Panc1 (cell line): ENCODE data around the gene NPHP4. TPM values are rescaled to one million over a fixed set of nuclear protein-coding genes. Genes with fewer than 3 reads are reported as not detected.

ENCODE experiments used
- ATAC-seq: fragments of 200-7000 bp; cut with Tn5 transposase; 2 replicates; pipeline ENCODE4 v1.9.1; 2020; ENCODE audit warnings: mild to moderate bottlenecking, moderate library complexity
- BruUV-seq: library from RNA; stranded (reverse); fragments of 400-500 nt; replicated peaks from 2 replicates; lab custom pipeline; 2021; lab: Mats Ljungman, UMichigan
- CTCF ChIA-PET: fragments of 300-600 bp; sonication (Branson Sonifier 250); formaldehyde crosslinking; loops from one replicate; lab custom pipeline; 2022; ENCODE audit warnings: antibody characterized with exemption; lab: Charles Lee
- POLR2A ChIA-PET: fragments of 300-600 bp; sonication (Branson Sonifier 250); formaldehyde crosslinking; loops from one replicate; lab custom pipeline; 2022; ENCODE audit warnings: antibody characterized with exemption; lab: Charles Lee
- DNase-seq: peaks from one replicate; pipeline ENCODE4 v3.0.0-alpha.2; 2010; ENCODE audit warnings: low read depth, low spot score
- H3K27ac ChIP-seq: 2 replicates; pipeline ENCODE4 v1.5.1; 2011; ENCODE audit warnings: mild to moderate bottlenecking, low read length, inconsistent platforms
- H3K27me3 ChIP-seq: fragments of 200-500 bp; sonication (Bioruptor generic); 2 replicates; pipeline ENCODE4 v1.6.0; 2014; ENCODE audit warnings: low read length, inconsistent platforms; ENCODE audit not compliant: control insufficient read depth, insufficient read depth
- H3K36me3 ChIP-seq: fragments of 200-500 bp; sonication (Bioruptor generic); 2 replicates; pipeline ENCODE4 v1.5.1; 2014; ENCODE audit warnings: inconsistent platforms, mild to moderate bottlenecking, low read length, moderate library complexity; ENCODE audit not compliant: control insufficient read depth, insufficient read depth
- H3K4me1 ChIP-seq: 2 replicates; pipeline ENCODE4 v1.5.1; 2011; ENCODE audit warnings: inconsistent platforms, mild to moderate bottlenecking, low read length, moderate library complexity; ENCODE audit not compliant: control insufficient read depth, insufficient read depth
- H3K4me3 ChIP-seq, 2 experiments: 2 replicates each; pipeline ENCODE4 v1.5.1; 2011 to 2012; ENCODE audit warnings: low read depth in 2 of 2, low read length in 2 of 2, mild to moderate bottlenecking in 2 of 2, inconsistent platforms in 1 of 2, moderate library complexity in 1 of 2
- H3K9me3 ChIP-seq: fragments of 200-500 bp; sonication (Bioruptor generic); 2 replicates; pipeline ENCODE4 v1.5.1; 2014; ENCODE audit warnings: low read depth, mild to moderate bottlenecking, inconsistent platforms, low read length, moderate library complexity; ENCODE audit not compliant: control insufficient read depth, insufficient read depth
- POLR2AphosphoS5 ChIP-seq: IDR thresholded peaks from 2 replicates; pipeline ENCODE4 v1.6.1; 2012; ENCODE audit warnings: mild to moderate bottlenecking, low read depth, low read length, moderate library complexity
- SIN3A ChIP-seq: IDR thresholded peaks from 2 replicates; pipeline ENCODE4 v1.6.1; 2012; ENCODE audit warnings: low read depth, mild to moderate bottlenecking, low read length, moderate library complexity, borderline replicate concordance; ENCODE audit not compliant: insufficient read depth
- TCF7L2 ChIP-seq: IDR thresholded peaks from 2 replicates; pipeline ENCODE4 v1.6.1; 2011; ENCODE audit warnings: mild to moderate bottlenecking, low read depth, low read length, inconsistent platforms
- in situ Hi-C: cut with HindIII; loops from 2 replicates; pipeline ENCODE4 v1.10.0; 2016; ENCODE audit warnings: low sequenced_read_pairs, low pct_unique_long_range_greater_than_20kb
- intact Hi-C: fragments of 100-400 bp; cut with micrococcal nuclease; formaldehyde crosslinking; loops from one replicate; pipeline ENCODE4 v1.10.0; 2022; ENCODE audit not compliant: unreplicated experiment
- total RNA-seq: library from RNA; stranded (reverse); gene quantifications from one replicate; pipeline ENCODE4 v1.2.1, GENCODE V29; 2021; ENCODE audit not compliant: unreplicated experiment
- TF ChIP-seq, protein P1 (sequence below): fragments of 450-650 bp; IDR thresholded peaks from 2 replicates; pipeline ENCODE4 v1.5.1; 2017; ENCODE audit warnings: mild to moderate bottlenecking
- TF ChIP-seq, protein P2 (sequence below), 2 experiments: IDR thresholded peaks; 2 replicates each; pipeline ENCODE4 v1.6.1; 2011 to 2012; ENCODE audit warnings: low read depth in 2 of 2, control low read depth in 1 of 2, low read length in 1 of 2, mild to moderate bottlenecking in 1 of 2, moderate library complexity in 1 of 2; ENCODE audit not compliant: insufficient read depth in 1 of 2

Gene NPHP4
- total RNA-seq, 1 experiment from 2014 or later: 20.1 TPM

DNA sequence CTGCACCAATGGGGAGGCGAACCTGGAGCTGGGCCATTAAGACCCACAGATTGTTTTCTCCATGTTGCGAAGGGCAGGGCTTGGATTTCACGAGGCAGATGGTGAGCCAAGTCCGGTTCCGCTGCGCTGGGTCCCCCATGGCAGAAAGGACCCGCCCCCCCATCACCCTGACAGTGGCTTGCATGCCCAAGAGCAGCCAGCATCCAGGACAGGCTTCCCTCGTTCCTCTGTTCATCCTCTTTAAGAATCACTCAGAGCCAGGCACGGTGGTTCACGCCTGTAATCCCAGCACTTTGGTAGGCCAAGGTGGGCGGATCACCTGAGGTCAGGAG lies 15.8 kb upstream of the NPHP4 start:
- Histone ChIP-seq H3K9me3 (no peaks in the 10 kb centered on the region), H3K27me3 (no peaks in the 10 kb centered on the region), H3K36me3 (no peaks in the 10 kb centered on the region), H3K27ac (no peak overlapping the region), H3K4me1 (no peaks in the 10 kb centered on the region), H3K4me3 (no peak overlapping the region)
- CTCF ChIA-PET: no interaction called here
- no peak for DNase-seq
- TF ChIP-seq, protein P1, sequence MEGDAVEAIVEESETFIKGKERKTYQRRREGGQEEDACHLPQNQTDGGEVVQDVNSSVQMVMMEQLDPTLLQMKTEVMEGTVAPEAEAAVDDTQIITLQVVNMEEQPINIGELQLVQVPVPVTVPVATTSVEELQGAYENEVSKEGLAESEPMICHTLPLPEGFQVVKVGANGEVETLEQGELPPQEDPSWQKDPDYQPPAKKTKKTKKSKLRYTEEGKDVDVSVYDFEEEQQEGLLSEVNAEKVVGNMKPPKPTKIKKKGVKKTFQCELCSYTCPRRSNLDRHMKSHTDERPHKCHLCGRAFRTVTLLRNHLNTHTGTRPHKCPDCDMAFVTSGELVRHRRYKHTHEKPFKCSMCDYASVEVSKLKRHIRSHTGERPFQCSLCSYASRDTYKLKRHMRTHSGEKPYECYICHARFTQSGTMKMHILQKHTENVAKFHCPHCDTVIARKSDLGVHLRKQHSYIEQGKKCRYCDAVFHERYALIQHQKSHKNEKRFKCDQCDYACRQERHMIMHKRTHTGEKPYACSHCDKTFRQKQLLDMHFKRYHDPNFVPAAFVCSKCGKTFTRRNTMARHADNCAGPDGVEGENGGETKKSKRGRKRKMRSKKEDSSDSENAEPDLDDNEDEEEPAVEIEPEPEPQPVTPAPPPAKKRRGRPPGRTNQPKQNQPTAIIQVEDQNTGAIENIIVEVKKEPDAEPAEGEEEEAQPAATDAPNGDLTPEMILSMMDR: no peak
- TF ChIP-seq, protein P2, sequence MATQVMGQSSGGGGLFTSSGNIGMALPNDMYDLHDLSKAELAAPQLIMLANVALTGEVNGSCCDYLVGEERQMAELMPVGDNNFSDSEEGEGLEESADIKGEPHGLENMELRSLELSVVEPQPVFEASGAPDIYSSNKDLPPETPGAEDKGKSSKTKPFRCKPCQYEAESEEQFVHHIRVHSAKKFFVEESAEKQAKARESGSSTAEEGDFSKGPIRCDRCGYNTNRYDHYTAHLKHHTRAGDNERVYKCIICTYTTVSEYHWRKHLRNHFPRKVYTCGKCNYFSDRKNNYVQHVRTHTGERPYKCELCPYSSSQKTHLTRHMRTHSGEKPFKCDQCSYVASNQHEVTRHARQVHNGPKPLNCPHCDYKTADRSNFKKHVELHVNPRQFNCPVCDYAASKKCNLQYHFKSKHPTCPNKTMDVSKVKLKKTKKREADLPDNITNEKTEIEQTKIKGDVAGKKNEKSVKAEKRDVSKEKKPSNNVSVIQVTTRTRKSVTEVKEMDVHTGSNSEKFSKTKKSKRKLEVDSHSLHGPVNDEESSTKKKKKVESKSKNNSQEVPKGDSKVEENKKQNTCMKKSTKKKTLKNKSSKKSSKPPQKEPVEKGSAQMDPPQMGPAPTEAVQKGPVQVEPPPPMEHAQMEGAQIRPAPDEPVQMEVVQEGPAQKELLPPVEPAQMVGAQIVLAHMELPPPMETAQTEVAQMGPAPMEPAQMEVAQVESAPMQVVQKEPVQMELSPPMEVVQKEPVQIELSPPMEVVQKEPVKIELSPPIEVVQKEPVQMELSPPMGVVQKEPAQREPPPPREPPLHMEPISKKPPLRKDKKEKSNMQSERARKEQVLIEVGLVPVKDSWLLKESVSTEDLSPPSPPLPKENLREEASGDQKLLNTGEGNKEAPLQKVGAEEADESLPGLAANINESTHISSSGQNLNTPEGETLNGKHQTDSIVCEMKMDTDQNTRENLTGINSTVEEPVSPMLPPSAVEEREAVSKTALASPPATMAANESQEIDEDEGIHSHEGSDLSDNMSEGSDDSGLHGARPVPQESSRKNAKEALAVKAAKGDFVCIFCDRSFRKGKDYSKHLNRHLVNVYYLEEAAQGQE (IDR thresholded peaks at IDR 0.05; ENCODE audit: insufficient read depth in 1 of 2, low read depth in 2 of 2, low read length in 1 of 2): no peak
- TF ChIP-seq SIN3A (no peak), TCF7L2 (no peak), POLR2AphosphoS5 (no peak)
- no TSS peak for BruUV-seq
- POLR2A ChIA-PET: no interaction called here
- intact Hi-C loops: no loop called here
- in situ Hi-C loops: no loop called here
- ATAC-seq: no peak

DNA sequence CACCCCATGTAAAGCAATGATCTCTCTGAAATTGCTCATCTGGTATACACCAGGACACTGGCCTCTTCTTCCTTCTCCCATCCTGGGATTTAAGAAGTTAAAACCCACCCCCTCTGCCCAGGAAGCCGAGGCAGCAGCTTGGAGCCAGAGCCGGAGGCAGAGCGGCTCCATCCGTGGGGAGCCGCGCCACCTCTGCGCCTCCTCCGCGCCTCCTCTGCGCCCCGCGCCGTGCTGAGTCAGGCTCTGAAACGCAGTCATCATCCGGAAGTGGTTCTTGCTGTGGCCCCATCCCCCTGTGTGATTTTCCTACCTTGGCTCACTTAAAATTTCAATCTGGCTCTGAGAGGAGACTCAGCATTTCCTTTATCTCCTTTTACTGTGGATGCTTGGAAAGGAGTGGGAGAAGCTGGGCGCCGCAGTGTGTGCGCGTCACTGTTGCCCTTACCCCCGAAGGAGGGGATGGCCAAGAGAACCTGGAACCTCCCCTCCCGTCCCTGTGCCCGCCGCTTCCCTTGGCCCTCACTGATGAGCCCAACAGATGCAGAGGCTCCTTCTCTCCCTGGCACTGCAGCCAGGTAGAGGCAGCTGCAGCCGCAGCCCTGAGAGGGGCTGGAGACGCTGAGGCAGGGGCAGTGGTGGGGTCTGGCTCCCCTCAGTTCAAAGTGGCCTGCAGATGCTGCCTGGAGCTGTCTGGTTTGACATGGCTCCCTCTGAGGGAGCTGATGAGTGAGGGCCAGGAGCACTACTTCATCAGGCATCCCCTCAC lies 15.3 kb upstream of the NPHP4 start:
- ATAC-seq (peak; percentile 7; the same call in 1 of the 2 replicates), DNase-seq (no peak)
- in situ Hi-C loops: no loop called here
- Histone ChIP-seq H3K4me1 (no peaks in the 10 kb centered on the region), H3K9me3 (no peaks in the 10 kb centered on the region), H3K27me3 (no peaks in the 10 kb centered on the region), H3K36me3 (no peaks in the 10 kb centered on the region), H3K4me3 (no peak overlapping the region), H3K27ac (no peak overlapping the region)
- BruUV-seq: no TSS peak
- CTCF ChIA-PET: no interaction called here
- POLR2A ChIA-PET: no interaction called here
- intact Hi-C loops: no loop called here
- TF ChIP-seq, protein P2 (IDR thresholded peaks at IDR 0.05; ENCODE audit: insufficient read depth in 1 of 2, low read depth in 2 of 2, low read length in 1 of 2): no peak
- TF ChIP-seq TCF7L2 (no peak), SIN3A (no peak), POLR2AphosphoS5 (no peak)
- TF ChIP-seq, protein P1: no peak
